K562 (cell line): ENCODE results near the gene PHKB. TPM values are rescaled to one million over a fixed set of nuclear protein-coding genes. Genes with fewer than 3 reads are reported as not detected.

ENCODE experiments used
- ATAC-seq: fragments of 200-7000 bp; cut with Tn5 transposase; 3 replicates; pipeline ENCODE4 v1.9.1; 2020; ENCODE audit warnings: moderate library complexity
- BruUV-seq: library from RNA; stranded (reverse); fragments of 400-500 nt; replicated peaks from 2 replicates; lab custom pipeline; 2021; lab: Mats Ljungman, UMichigan
- CTCF ChIA-PET: fragments of 300-600 bp; formaldehyde crosslinking; extraction: SDS; loops from one replicate; lab custom pipeline; 2021; ENCODE audit warnings: low intra/inter-chr PET ratio; lab: Yijun Ruan, JAX
- POLR2A ChIA-PET: fragments of 300-600, 350-650 bp; sonication (Branson Sonifier 250); formaldehyde crosslinking; extraction: SDS; loops from one replicate; lab custom pipeline; 2021; ENCODE audit warnings: antibody characterized with exemption, inconsistent platforms; lab: Yijun Ruan, JAX
- DNase-seq, 4 experiments: peaks; one replicate each; pipeline versions ENCODE4 v3.0.0 to v3.0.0-alpha.2; 2011 to 2018; ENCODE audit warnings: low spot score in 3 of 4, mixed read lengths in 3 of 4; ENCODE audit errors: extremely low read depth in 1 of 4
- FAIRE-seq: peaks from 2 replicates; lab custom pipeline; 2011; peaks lifted over from hg19 to GRCh38; lab: Jason Lieb, UNC
- H2AFZ ChIP-seq: 2 replicates; pipeline ENCODE4 v1.6.0; 2011; ENCODE audit warnings: low read depth, low read length, control low read depth, inconsistent platforms
- H3K27ac ChIP-seq: fragments of 200-600 bp; 3 replicates; pipeline ENCODE4 v1.8.0; 2011; ENCODE audit warnings: low read depth, mild to moderate bottlenecking, control low read depth, inconsistent platforms, low read length, moderate library complexity, mixed read lengths; ENCODE audit errors: extremely low read depth
- H3K27me3 ChIP-seq, 2 experiments: fragments of 300-600 bp in 1 of 2; 2 replicates in 1 of 2; 3 replicates in 1 of 2; pipeline versions ENCODE4 v1.6.0 to v1.8.0; 2011; ENCODE audit warnings: inconsistent platforms in 2 of 2, low read length in 2 of 2, mild to moderate bottlenecking in 1 of 2, mixed read lengths in 1 of 2, moderate library complexity in 1 of 2; ENCODE audit not compliant: control insufficient read depth in 2 of 2, insufficient read depth in 2 of 2
- H3K36me3 ChIP-seq: fragments of 300-600 bp; 3 replicates; pipeline ENCODE4 v1.8.0; 2011; ENCODE audit warnings: mild to moderate bottlenecking, low read length, inconsistent platforms; ENCODE audit not compliant: control insufficient read depth, insufficient read depth
- H3K4me1 ChIP-seq, 2 experiments: fragments of 200-600 bp in 1 of 2; replicated peaks in 1 of 2; 2 replicates in 1 of 2; 3 replicates in 1 of 2; pipeline versions ENCODE4 v1.5.1 to v1.8.0; 2011; ENCODE audit warnings: inconsistent platforms in 2 of 2, low read length in 2 of 2, mild to moderate bottlenecking in 1 of 2, mixed read lengths in 1 of 2, moderate library complexity in 1 of 2; ENCODE audit not compliant: control insufficient read depth in 2 of 2, insufficient read depth in 2 of 2
- H3K4me2 ChIP-seq: 2 replicates; pipeline ENCODE4 v1.6.1; 2011; ENCODE audit warnings: low read length, control low read depth, inconsistent platforms, mixed read lengths; ENCODE audit not compliant: insufficient read depth
- H3K4me3 ChIP-seq: fragments of 200-600 bp; sonication (generic), shearing (Covaris generic); 2 replicates; pipeline ENCODE4 v1.5.1; 2016; ENCODE audit warnings: control low read depth, inconsistent platforms
- H3K79me2 ChIP-seq: fragments of 200-600 bp; 3 replicates; pipeline ENCODE4 v1.8.0; 2011; ENCODE audit warnings: low read length, inconsistent platforms; ENCODE audit not compliant: control insufficient read depth, insufficient read depth
- H3K9ac ChIP-seq, 2 experiments: 2 replicates each; pipeline versions ENCODE4 v1.6.0 to v1.6.1; 2011; ENCODE audit warnings: low read depth in 2 of 2, low read length in 2 of 2, control low read depth in 1 of 2, inconsistent platforms in 1 of 2, mild to moderate bottlenecking in 1 of 2, mixed read lengths in 1 of 2; ENCODE audit not compliant: insufficient read depth in 1 of 2
- H3K9me1 ChIP-seq: one replicate; pipeline ENCODE4 v1.6.0; 2011; ENCODE audit warnings: inconsistent platforms, mild to moderate bottlenecking, low read length, moderate library complexity; ENCODE audit not compliant: control insufficient read depth, insufficient read depth
- H3K9me3 ChIP-seq: replicated peaks from 2 replicates; pipeline ENCODE4 v1.5.1; 2011; ENCODE audit warnings: low read depth, low read length, inconsistent platforms; ENCODE audit not compliant: control insufficient read depth, insufficient read depth
- H4K20me1 ChIP-seq: replicated peaks from 2 replicates; pipeline ENCODE4 v1.6.1; 2011; ENCODE audit warnings: low read length, inconsistent platforms, mixed read lengths; ENCODE audit not compliant: control insufficient read depth, insufficient read depth
- C11orf30 ChIP-seq: fragments of 450-650 bp; IDR thresholded peaks from 2 replicates; pipeline ENCODE4 v1.6.1; 2016; ENCODE audit warnings: low read depth, mild to moderate bottlenecking
- CBFA2T3 ChIP-seq: fragments of 450-650 bp; IDR thresholded peaks from 2 replicates; pipeline ENCODE4 v1.6.1; 2017
- CREBBP ChIP-seq: IDR thresholded peaks from one replicate; pipeline ENCODE4 v1.6.1; 2012; ENCODE audit warnings: low read depth, mild to moderate bottlenecking, control low read depth, inconsistent platforms, low read length
- JUNB ChIP-seq: fragments of 450-650 bp; formaldehyde crosslinking; conservative IDR thresholded peaks from 2 replicates; pipeline ENCODE4 v1.4.0; 2020; ENCODE audit warnings: mild to moderate bottlenecking
- MAFF ChIP-seq: IDR thresholded peaks from 2 replicates; pipeline ENCODE4 v1.6.1; 2012; ENCODE audit warnings: low read length, improper control_type of control experiment
- MAFG ChIP-seq: fragments of 450-650 bp; conservative IDR thresholded peaks from 2 replicates; pipeline ENCODE4 v1.6.1; 2016; ENCODE audit warnings: missing genetic modification characterization, missing compliant biosample characterization
- MAFK ChIP-seq: IDR thresholded peaks from 2 replicates; pipeline ENCODE4 v1.6.1; 2011; ENCODE audit warnings: low read length, improper control_type of control experiment
- MBD2 ChIP-seq: sonication (generic); IDR thresholded peaks from 2 replicates; pipeline ENCODE4 v1.6.1; 2016; ENCODE audit warnings: low read depth, borderline replicate concordance
- MCM7 ChIP-seq, 2 experiments: fragments of 450-650 bp; IDR thresholded peaks; 2 replicates each; pipeline ENCODE4 v1.6.1; 2016 to 2018
- MEIS2 ChIP-seq: fragments of 450-650 bp; IDR thresholded peaks from 2 replicates; pipeline ENCODE4 v1.6.1; 2014; ENCODE audit warnings: mild to moderate bottlenecking; ENCODE audit not compliant: partially characterized antibody
- NFATC3 ChIP-seq: fragments of 450-650 bp; IDR thresholded peaks from 2 replicates; pipeline ENCODE4 v1.6.1; 2017; ENCODE audit warnings: mild to moderate bottlenecking
- SAP30 ChIP-seq: fragments of 200-600 bp; sonication (generic); IDR thresholded peaks from 2 replicates; pipeline ENCODE4 v1.6.1; 2012; ENCODE audit warnings: borderline replicate concordance, low read depth, mild to moderate bottlenecking, moderate library complexity, low read length, control low read depth, inconsistent platforms; ENCODE audit not compliant: insufficient read depth, poor library complexity, severe bottlenecking
- SRSF7 ChIP-seq: fragments of 200-400 bp; formaldehyde crosslinking; optimal IDR thresholded peaks from 2 replicates; pipeline ENCODE3; 2017; ENCODE audit warnings: mild to moderate bottlenecking, low read depth, low read length
- TGIF2 ChIP-seq: sonication (generic); formaldehyde crosslinking; IDR thresholded peaks from 2 replicates; pipeline ENCODE4 v1.8.1; 2022; ENCODE audit warnings: mild to moderate bottlenecking, missing genetic modification reagents, moderate library complexity
- THRAP3 ChIP-seq: fragments of 450-650 bp; IDR thresholded peaks from 2 replicates; pipeline ENCODE4 v1.6.1; 2016; ENCODE audit warnings: mild to moderate bottlenecking, inconsistent platforms, borderline replicate concordance
- ZNF316 ChIP-seq: fragments of 450-650 bp; IDR thresholded peaks from 2 replicates; pipeline ENCODE4 v1.6.1; 2016
- ZNF324 ChIP-seq: fragments of 250-450 bp; sonication (Bioruptor Pico); IDR thresholded peaks from 2 replicates; pipeline ENCODE4 v1.4.0; 2020; ENCODE audit warnings: mild to moderate bottlenecking
- in situ Hi-C: fragments of 300-500 bp; cut with MboI; formaldehyde crosslinking; loops from 4 replicates; pipeline ENCODE4 v1.15.0; 2018; ENCODE audit warnings: inconsistent platforms, mixed read lengths
- intact Hi-C: fragments of 100-400 bp; cut with micrococcal nuclease; formaldehyde crosslinking; loops from 2 replicates; pipeline ENCODE4 v1.14.2; 2022
- polyA plus RNA-seq, 8 experiments: library from polyadenylated mRNA; depleted of rRNA in 4 of 8; stranded (reverse) in 5 of 8; unstranded in 3 of 8; fragments of >200 nt; fragmentation: Nextera tagmentation in 2 of 8; fragmentation: Illumina TruSeq in 1 of 8; extraction: Ambion mirVana in 2 of 8; extraction: Trizol in 1 of 8; gene quantifications; 2 replicates each; pipeline versions ENCODE4 v1.2.1 to v1.2.3, GENCODE V29; 2011 to 2014; ENCODE audit warnings: inconsistent platforms in 1 of 8, missing spikeins in 1 of 8
- total RNA-seq, 7 experiments: library from RNA; depleted of rRNA in 6 of 7; stranded (reverse); fragments of >200 nt in 6 of 7; fragmentation: Illumina TruSeq in 2 of 7; extraction: Trizol in 2 of 7; gene quantifications; 2 replicates each; pipeline versions ENCODE4 v1.2.1 to v1.2.3, GENCODE V29; 2011 to 2021; ENCODE audit warnings: low replicate concordance in 1 of 7
- TF ChIP-seq, protein P1 (sequence below): fragments of 250-450 bp; sonication (Bioruptor Pico); IDR thresholded peaks from 2 replicates; pipeline ENCODE4 v1.5.0; 2022; ENCODE audit warnings: mild to moderate bottlenecking
- TF ChIP-seq, protein P2 (sequence below): sonication (generic); IDR thresholded peaks from 2 replicates; pipeline ENCODE4 v1.6.1; 2016

PHKB gene
- total and polyA plus RNA-seq, 9 of the 15 experiments (the other 6 are each of a cell fraction or from before 2014, with no cell fraction given), result 24.7 to 92.3 (median 67.0) TPM

DNA sequence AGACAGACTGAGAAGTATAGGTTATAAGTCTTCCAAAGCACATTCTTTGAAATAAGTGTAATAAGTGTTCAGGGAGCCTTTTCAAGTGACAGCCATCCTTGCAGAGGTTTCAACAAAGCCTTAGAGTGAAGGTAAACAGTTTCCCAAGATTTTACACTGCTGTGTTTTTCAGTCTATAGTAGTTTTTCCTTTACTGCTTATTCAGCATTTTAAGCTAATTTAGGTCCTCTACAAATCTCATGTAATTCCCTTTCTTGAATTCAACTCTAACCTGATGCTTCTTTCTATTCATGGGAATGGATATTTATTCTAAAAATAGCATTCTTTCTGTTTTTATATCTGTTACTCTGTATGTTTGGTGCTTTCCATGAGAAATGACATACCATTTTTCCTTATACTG lies 211.3 kb downstream of the PHKB start:
- Histone ChIP-seq H3K27me3 (no peaks in the 10 kb centered on the region), H3K4me3 (no peak overlapping the region), H3K9me3 (no peaks in the 10 kb centered on the region), H3K9ac (no peak overlapping the region), H3K4me2 (no peak overlapping the region), H2AFZ (no peak overlapping the region), H3K4me1 (no peaks in the 10 kb centered on the region), H3K36me3 (peaks cover 66% of the 10 kb centered on the region), H3K27ac (no peak overlapping the region), H3K9me1 (no peaks in the 10 kb centered on the region), H4K20me1 (no peaks in the 10 kb centered on the region), H3K79me2 (no peaks in the 10 kb centered on the region)
- no peak for ATAC-seq
- no peak for FAIRE-seq
- CTCF ChIA-PET, result no interaction called here
- no TSS peak for BruUV-seq
- intact Hi-C loops (no loop called here), in situ Hi-C loops (no loop called here)
- POLR2A ChIA-PET, result no interaction called here
- TF ChIP-seq CBFA2T3, result no peak
- TF ChIP-seq TGIF2, result no peak
- peak; percentile 87 for TF ChIP-seq C11orf30
- peak; percentile 87 for TF ChIP-seq MAFK
- TF ChIP-seq MEIS2, result no peak
- TF ChIP-seq ZNF316, result peak; percentile 93
- no peak for TF ChIP-seq SAP30
- peak; percentile 87 for TF ChIP-seq MAFF
- TF ChIP-seq, protein P1, sequence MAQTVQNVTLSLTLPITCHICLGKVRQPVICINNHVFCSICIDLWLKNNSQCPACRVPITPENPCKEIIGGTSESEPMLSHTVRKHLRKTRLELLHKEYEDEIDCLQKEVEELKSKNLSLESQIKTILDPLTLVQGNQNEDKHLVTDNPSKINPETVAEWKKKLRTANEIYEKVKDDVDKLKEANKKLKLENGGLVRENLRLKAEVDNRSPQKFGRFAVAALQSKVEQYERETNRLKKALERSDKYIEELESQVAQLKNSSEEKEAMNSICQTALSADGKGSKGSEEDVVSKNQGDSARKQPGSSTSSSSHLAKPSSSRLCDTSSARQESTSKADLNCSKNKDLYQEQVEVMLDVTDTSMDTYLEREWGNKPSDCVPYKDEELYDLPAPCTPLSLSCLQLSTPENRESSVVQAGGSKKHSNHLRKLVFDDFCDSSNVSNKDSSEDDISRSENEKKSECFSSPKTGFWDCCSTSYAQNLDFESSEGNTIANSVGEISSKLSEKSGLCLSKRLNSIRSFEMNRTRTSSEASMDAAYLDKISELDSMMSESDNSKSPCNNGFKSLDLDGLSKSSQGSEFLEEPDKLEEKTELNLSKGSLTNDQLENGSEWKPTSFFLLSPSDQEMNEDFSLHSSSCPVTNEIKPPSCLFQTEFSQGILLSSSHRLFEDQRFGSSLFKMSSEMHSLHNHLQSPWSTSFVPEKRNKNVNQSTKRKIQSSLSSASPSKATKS (CRISPR knock-in tag), result no peak
- no peak for TF ChIP-seq CREBBP
- no peak for TF ChIP-seq MBD2
- TF ChIP-seq THRAP3, result no peak
- TF ChIP-seq NFATC3, result no peak
- no peak for TF ChIP-seq ZNF324 (CRISPR knock-in tag)
- TF ChIP-seq MCM7 (IDR thresholded peaks at IDR 0.05), result no peak
- no peak for TF ChIP-seq JUNB (CRISPR knock-in tag)
- no peak for TF ChIP-seq SRSF7
- TF ChIP-seq, protein P2, sequence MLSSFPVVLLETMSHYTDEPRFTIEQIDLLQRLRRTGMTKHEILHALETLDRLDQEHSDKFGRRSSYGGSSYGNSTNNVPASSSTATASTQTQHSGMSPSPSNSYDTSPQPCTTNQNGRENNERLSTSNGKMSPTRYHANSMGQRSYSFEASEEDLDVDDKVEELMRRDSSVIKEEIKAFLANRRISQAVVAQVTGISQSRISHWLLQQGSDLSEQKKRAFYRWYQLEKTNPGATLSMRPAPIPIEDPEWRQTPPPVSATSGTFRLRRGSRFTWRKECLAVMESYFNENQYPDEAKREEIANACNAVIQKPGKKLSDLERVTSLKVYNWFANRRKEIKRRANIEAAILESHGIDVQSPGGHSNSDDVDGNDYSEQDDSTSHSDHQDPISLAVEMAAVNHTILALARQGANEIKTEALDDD, result no peak
- peak; percentile 83 for TF ChIP-seq MAFG (tag)
- DNase-seq, result no peak
